ENCODE data around the gene ESYT1. TPM values are rescaled to one million over a fixed set of nuclear protein-coding genes. Genes with fewer than 3 reads are reported as not detected.

The ESYT1 gene
- total RNA-seq, 1 experiment from 2014 or later, result 111 TPM

DNA sequence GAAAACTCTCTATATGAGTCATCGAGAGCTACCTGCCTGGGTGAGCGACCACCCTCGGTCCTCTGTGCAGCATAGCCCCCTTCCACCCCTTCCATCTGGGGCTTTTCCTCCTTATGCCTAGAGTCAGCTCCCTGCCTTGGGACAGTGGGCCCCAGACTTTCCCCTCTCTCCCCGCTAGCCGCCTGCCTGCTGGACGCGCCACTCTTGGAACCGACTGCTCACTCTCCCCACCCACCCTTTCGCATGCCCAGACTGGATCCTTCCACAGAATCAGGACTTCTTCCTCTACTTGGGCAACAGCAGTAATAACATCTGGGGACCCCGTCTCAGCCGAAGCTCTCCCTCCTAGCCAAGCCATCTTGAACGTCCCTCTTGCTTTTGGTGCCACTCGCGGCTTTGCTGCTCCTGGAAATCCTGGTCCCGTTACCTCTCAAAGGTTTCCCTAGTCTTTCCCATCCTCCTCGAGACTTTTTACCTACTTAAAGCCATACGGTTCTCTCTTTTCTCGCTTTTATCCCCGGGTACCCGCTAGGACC is 671 bp downstream of the ESYT1 start:
- peak overlapping the region; percentile 74 for H3K18ac ChIP-seq (ENCODE audit: insufficient read length, low read depth, low read length)
- H4K20me1 ChIP-seq (ENCODE audit: control insufficient read depth, insufficient read depth, insufficient read length), result no peaks in the 10 kb centered on the region
- no peak overlapping the region for H3K56ac ChIP-seq (ENCODE audit: insufficient read length, low read depth, low read length)
- no peak for DNase-seq
- no peak overlapping the region for H2BK15ac ChIP-seq (ENCODE audit: low read depth, low read length)
- H3K4me3 Mint-ChIP-seq, result peak overlapping the region; percentile 88 to 98
- H3K14ac ChIP-seq (ENCODE audit: insufficient read depth, low read length), result peak overlapping the region; percentile 87
- no peak overlapping the region for H2BK12ac ChIP-seq (ENCODE audit: insufficient read length, low read depth, low read length)
- no peak overlapping the region for H4K8ac ChIP-seq (replicated peaks; ENCODE audit: insufficient read length, low read depth, low read length)
- peak overlapping the region; percentile 100 for H3K4me2 ChIP-seq (ENCODE audit: insufficient read depth, insufficient read length, low read length)
- H3T11ph ChIP-seq (ENCODE audit: low read length), result no peak overlapping the region
- no peaks in the 10 kb centered on the region; a peak in 1 of 5 replicates for H3K9me3 Mint-ChIP-seq
- H4K91ac ChIP-seq (ENCODE audit: insufficient read length, low read depth, low read length), result no peak overlapping the region
- no peaks in the 10 kb centered on the region for H3K27me3 ChIP-seq (ENCODE audit: insufficient read depth, low read length)
- H3K27me3 Mint-ChIP-seq (ENCODE audit: low read depth), result no peaks in the 10 kb centered on the region
- H3K9ac ChIP-seq (ENCODE audit: extremely low read depth, insufficient read length, low read length), result peak overlapping the region; percentile 84
- H3K36me3 Mint-ChIP-seq (ENCODE audit: insufficient read depth in 1 of 3, low read depth in 3 of 3), result peaks cover 33 to 41% (median 36%) of the 10 kb centered on the region in 3 experiments
- no peak overlapping the region for H4K5ac ChIP-seq (ENCODE audit: insufficient read length, low read depth, low read length)
- TF ChIP-seq CTCF (conservative IDR thresholded peaks at IDR 0.05), result no peak
- no peak overlapping the region for H2BK5ac ChIP-seq (ENCODE audit: insufficient read length, low read length)
- no peaks in the 10 kb centered on the region for H3K79me1 ChIP-seq (ENCODE audit: insufficient read depth, low read depth, low read length, poor library complexity, severe bottlenecking)
- no peak overlapping the region for H2BK20ac ChIP-seq (ENCODE audit: low read depth, low read length, poor library complexity, severe bottlenecking)
- no peak overlapping the region for H3K27ac ChIP-seq (ENCODE audit: insufficient read length, low read depth, low read length)
- WGBS (ENCODE audit: extremely low coverage, insufficient read length, low lambda C conversion rate), result no CpG with 5 or more reads among the region's 20 CpGs
- H3K9me3 ChIP-seq (ENCODE audit: control insufficient read depth, low read depth, low read length), result no peaks in the 10 kb centered on the region
- H3K23ac ChIP-seq (ENCODE audit: insufficient read length, low read depth, low read length), result no peak overlapping the region
- no peak overlapping the region for H2AFZ ChIP-seq (ENCODE audit: low read length)
- H3K23me2 ChIP-seq (ENCODE audit: insufficient read length, low read depth, low read length, poor library complexity, severe bottlenecking), result peaks cover 17% of the 10 kb centered on the region
- H3K27ac Mint-ChIP-seq, result peak overlapping the region; percentile 93 to 99 (median 99)
- H3K4me1 Mint-ChIP-seq, result peaks cover 26 to 27% of the 10 kb centered on the region in 2 experiments
- no peaks in the 10 kb centered on the region for H3K79me2 ChIP-seq (ENCODE audit: insufficient read depth, low read length)
- H3K4me1 ChIP-seq (ENCODE audit: insufficient read depth, low read length), result no peaks in the 10 kb centered on the region
- H2BK120ac ChIP-seq (ENCODE audit: low read depth, low read length, poor library complexity, severe bottlenecking), result no peak overlapping the region
- no peak overlapping the region for H2AK5ac ChIP-seq (ENCODE audit: insufficient read length, low read length)
- no peak overlapping the region for H3K4ac ChIP-seq (ENCODE audit: low read depth, low read length)
